ENCODE data around the gene RPL29.
"Not testable (repeated sequence)": the region's sequence is repeated elsewhere in the genome, so short reads cannot be mapped to it uniquely, and the experiment has no call there.

Gene RPL29

DNA sequence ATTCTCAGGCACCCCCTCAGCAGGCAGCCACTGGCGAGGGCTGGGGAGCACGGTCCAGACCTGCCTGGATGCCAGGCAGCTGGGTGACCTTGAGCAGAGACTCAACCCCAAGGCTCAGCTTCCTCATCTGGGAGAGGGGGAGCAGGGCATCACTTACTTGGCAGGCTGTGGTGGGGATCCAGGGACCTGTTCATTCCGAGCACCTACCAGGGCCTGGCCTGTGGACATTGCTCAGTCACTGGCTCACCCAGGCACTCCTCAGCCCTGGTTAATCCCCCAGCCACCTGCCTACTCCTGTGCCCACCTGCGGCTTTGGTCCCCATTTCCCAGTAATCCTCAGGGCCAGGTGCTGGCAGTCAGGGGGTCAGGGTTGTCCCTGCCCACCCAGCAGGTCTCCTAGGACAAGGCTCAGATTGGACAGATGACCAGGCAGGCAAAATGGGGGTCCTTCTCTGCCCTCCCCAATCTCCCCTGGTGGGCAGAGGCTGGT lies 9.3 kb upstream of the RPL29 start:
- DNase-seq = no peak

DNA sequence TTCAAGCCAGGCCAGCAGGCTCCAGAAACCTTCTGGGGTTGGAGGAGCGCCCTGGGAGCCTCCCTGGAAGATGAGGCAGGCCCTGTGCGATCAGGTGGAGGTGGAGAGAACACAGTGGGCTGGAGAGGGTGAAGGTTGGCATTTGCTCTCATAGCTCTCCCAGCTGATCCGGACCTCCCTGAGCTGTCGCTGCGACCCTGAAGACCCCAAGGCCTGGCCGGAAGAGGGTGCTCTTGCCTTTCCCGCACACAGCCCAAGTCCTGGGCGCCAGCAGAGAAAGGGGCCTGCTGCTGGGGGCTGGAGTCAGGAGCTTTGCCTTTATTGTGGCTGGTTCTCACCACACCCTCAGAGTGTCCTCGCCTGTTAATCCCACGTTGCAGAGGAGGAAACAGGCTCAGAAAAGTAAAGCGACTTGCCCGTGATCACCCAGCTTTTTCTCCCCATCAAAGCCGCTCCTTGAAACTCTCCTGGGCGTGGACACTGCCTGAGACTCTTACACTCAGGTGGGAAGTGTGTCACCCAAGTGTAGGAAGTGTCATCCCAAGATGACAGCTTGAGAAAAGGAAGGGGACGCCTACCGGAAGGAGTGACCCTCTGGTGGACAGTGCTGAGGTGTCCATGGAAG lies 8.6 kb upstream of the RPL29 start:
- DNase-seq = peak; percentile 2

DNA sequence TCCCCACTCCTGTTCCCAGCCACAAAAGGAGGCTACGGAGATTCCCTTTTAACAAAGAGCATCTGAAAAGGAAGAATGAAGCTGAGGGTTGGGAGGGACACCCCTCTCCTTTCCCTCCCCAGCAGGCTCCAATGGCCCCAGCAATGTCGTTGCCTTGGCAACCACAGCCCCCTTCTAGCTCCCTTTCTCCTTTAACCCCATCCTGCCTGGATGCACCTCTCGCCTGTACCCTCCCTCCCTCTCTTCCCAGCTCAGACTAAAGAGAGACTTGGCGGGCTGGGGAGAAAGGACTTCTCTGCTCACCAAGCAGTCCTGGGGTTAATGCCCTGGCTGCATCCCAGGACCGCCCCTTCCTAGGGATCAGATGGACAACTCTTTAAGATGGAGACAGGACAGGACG lies 7.1 kb upstream of the RPL29 start:
- DNase-seq = no peak

DNA sequence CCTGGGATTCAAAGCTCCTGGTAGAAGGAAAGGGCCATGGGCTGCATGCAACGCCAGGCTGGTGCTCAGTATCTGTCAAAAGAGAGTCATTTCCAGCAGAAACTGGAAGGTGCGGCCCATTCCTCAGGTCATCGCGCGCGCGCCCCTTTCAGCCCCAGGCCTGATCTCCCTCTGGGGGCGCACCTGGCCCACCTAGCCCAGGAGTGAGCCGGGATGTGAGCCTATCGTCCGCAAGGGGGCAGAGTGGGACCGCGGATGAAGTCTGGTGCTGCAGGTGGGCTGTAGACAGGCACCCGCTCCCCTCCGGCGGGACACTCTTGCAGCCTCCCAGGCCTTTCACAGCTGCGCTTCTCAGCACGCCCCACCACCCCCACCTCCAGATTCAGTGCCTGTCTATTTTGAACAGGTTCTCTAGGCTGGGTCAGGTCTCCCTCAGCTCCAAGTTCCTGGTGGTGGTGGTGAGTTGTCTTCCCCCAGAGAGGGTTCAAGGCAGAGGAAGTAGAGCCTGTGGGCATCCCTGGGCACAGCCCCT lies 5.8 kb upstream of the RPL29 start:
- DNase-seq = peak; percentile 74

DNA sequence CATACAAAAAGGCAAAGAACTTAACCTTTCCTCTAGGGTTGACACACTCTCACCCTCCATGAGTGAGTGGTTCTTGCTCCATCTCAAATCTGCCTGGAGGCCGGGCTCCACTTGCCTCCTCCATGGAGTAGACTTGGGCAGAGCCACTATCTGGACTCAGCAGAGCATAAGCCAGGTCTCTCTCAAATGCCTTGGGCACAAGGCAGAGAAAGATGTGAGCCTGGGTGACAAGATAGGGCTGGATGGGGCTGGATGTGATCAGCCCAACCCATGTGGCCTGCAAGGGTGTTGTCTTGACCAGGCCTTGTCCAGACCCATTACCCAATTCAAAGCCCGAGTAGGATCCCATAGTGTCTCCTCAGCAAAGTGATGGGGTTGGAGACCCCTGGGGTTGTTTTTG lies 4.2 kb upstream of the RPL29 start:
- DNase-seq = no peak

DNA sequence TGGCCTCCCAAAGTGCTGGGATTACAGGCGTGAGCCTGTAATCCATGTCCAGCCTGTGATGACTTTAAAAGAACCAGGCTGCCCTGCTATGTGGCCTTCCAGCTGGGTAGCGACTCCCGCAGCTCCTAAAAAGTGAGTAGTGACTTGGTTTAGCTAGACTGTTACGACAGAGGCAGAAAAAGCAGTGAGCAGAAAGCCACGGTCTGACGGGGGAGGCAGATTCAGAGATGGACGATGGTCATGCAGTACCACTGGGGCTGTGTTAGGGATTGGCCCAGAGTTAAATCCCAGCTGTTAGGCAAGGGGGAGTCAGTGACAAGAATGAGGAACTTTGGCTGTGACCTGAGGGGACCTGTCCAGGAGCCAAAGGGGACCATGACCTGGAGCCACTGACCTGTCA lies 3.1 kb upstream of the RPL29 start:
- DNase-seq = no peak

DNA sequence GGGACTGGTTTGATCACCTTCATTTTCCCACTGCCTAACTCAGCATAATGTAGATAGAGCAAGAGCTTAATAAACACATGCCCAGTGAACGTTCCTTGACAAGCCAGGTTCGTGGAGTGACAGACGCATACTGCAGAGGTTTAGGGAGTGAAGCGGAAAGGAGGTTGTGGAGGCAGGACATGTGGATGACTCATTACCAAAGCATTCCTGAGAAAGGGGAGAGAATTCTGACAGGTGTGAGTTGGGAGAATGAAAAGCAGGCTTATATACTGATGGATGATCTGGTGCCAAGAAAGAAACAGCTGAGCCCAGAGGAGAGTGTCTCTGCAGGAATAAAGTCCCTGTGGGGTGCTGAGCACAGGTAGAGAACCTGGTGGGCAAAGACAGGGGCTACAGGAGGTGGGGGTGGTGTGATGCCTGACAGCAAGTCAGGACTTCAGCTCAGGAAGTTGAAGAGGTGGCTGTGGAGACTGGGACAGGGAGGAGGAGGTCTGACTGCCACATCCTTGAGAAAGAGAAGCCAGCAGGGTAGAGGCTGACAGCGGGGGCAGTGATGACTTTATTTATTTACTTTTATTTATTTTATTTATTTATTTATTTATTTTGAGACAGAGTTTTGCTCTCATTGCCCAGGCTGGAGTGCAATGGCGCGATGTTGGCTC lies 2.4 kb upstream of the RPL29 start:
- peak; percentile 31 for DNase-seq

DNA sequence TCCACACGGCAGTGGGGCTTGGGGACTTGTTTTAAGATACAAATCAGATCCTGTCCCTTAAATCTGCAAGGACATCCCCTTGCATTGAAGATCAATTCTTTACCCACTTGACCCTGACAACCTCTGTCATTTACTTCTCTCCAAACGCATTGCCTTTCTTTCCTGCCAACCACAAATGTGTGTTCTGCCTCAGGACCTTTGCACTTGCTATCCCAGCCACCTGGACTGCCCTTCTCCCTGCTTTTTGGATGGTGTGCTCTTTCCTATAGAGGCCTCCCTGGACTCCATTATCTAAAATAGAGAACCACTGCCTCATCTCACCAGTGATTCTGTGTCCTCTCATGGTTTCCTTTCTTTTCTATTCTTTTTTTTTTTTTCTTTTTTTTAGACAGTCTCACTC lies 1.5 kb upstream of the RPL29 start:
- DNase-seq = no peak

DNA sequence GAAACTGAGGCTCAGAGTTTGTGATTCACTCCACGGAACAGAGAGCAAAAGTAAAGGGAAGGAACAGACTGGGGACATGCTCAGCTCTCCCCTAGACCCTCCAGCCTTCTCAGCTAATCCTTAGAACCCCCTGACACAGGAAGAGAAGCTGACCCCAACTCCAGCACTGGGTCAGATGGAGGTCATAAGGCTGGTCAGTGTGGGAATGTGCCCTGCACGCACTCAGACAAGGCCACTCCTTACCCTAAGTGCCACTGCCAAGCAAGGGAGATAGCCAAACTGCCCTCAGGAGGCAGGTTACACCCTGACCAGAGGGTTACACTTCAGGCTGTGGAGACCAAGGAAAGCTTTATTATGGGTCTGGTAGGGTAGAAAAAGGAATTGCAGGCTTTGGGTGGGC lies 1.2 kb downstream of the RPL29 start:
- DNase-seq = no peak

DNA sequence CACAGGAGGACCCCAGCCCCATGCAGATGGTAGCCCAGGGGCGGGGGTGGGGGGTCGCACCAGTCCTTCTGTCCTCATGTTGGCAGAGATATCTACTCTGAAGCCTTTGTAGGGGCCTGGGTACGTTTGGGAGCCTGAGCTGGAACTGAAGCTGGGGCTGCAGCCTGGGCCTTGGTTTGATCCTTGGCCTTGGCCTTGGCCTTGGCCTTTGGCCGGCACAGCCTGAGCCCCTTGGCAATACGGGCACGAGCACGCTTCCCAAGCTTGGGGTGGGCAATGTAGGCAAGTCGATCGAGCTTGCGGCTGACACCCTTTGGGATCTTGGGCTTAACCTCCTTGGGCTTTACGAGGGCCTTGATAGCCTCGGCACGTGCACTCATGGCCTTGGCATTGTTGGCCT lies 2.0 kb downstream of the RPL29 start:
- not testable (repeated sequence) for DNase-seq

DNA sequence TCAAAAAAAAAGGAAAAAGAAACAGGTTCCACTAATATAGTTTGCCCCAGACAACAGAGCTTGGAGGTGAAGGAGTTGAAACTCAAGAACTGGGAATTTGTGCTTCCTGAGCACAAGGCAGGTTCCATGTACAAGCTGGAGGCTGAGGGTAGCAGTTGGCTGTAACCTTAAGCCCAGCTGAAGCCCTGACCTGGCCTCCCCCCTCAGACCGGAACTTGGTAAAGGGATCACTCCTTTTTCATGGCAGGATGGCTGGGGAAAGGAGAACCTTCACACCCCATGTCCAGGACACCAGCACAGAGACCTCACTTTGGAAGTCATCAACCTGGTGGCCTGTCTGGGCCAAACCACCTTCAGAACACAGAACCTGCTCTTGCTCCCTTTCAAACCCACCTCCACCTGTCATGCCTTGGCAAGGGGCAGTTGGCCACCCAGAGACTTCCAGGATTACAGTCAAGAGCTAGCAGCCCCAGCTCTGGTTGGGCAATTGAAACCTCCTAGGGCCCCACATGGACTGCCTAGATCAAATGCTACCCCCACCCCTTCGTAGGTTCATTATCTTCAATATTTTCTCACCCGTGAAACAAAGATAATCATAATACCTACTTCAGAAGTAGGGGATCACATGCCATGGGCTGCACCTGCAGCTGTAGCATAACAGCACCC lies 3.5 kb downstream of the RPL29 start:
- DNase-seq = no peak

DNA sequence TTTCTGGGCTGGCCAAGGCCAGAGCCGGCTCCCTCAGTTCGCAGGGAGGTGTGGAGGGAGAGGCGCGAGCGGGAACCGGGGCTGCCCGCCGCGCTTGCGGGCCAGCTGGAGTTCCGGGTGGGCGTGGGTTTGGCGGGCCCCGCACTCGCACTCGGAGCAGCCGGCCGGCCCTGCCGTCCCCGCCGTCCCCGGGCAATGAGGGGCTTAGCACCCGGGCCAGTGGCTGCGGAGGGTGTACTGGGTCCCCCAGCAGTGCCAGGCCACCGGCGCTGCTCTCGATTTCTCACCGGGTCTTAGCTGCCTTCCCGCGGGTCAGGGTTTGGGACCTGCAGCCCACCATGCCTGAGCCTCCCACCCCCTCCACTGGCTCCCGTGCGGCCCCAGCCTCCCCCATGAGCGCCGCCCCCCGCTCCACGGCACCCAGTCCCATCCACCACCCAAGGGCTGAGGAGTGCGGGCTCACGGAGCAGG lies 5.2 kb downstream of the RPL29 start:
- not testable (repeated sequence) for DNase-seq

DNA sequence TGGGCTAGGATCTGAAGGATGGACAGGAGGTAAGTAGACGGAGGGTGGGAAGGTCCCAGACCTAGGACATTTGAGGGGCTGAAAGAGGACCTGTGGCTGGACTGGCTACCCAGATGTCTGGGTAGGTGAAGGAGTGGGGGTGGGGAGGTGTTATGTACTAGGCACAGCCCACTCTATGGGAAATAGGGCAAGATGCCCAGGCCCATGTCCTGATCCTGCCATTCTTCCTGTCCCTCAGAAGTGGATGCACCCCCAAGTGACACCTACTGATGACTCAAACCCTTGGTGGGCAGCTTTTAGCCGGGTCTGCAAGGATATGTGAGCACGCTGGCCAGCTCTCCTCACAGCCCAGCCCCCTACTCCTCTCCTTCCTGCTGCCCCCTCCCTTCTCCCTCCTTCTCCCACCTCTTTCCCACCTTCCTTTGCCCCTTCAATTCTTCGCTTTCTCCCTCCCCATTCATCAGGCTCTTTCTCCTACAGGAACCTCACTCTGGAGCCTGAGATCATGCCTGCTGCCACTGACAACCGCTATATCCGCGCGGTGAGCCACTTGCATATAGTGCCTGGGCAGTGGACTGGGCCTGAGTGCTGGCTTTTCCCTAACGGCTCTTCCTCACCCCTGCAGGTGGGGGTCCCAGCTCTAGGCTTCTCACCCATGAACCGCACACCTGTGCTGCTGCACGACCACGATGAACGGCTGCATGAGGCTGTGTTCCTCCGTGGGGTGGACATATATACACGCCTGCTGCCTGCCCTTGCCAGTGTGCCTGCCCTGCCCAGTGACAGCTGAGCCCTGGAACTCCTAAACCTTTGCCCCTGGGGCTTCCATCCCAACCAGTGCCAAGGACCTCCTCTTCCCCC lies 7.2 kb downstream of the RPL29 start:
- DNase-seq = no peak

DNA sequence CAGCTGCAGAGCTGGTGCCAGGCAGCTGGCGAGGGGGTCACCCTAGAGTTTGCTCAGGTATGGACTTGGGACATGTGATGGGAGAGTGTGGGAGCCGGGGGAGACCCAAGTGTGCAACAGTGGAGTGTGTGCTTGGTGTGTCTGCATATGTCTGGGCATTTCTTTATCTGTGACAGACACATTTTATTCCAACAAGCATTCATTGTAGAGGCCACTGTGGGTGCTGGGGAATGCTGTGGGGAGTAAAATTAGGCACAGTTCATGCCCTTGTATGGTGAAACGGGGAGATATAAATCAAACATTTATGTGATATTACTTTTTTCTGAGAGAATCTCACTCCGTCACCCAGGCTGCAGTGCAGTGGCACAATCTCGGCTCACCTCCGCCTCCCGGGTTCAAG lies 8.1 kb downstream of the RPL29 start:
- no peak for DNase-seq

DNA sequence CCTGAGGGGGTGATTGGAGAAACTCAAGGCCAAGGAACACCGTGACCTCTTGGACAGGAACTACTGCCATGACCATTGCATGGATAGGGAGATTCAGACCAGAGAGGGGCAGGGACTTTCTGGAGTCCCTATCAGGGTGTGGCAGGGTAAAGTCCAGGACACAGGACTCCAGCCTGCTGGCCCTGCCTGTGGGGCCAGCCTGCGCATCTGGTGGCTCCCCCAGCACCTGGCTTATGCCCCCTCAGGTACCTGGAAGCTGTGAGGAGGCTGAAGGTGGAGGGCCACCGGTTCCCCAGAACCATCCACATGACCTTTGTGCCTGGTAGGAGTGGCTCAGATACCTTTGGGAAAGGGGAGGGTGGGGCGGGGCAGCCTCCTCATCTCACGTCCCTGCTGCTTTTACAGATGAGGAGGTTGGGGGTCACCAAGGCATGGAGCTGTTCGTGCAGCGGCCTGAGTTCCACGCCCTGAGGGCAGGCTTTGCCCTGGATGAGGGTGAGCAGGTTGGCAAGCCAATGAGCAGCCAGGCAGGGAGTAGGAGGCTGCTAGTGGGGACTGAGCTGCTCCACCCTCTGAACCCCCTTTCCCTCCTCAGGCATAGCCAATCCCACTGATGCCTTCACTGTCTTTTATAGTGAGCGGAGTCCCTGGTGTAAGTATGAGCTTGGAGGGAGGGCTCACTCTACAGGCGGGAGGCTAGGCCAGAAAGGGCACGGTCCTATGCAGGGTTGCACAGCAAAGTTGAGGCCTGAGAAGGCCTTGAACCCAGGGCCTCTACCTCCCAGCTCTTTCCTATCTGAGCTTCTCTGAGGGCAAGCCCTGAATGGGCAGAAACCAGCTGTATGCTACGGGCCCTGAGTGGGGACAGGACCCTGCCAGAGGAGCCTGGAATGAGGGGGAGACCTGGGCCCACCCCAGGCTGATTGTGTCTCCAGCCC lies 9.4 kb downstream of the RPL29 start:
- DNase-seq = no peak

DNA sequence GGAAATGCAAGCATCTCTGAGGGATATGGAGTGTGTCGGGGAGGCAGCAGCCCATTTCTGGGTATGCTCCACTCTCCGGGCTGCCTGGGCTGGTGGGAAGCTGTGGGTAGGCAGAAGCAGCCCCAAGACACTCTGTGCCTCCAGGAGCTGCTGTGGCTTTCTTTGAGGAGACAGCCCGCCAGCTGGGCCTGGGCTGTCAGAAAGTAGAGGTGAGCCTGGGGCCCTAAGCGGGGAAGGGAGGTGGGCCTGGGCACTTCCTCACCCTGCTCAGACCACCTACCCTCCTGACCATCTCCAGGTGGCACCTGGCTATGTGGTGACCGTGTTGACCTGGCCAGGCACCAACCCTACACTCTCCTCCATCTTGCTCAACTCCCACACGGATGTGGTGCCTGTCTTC lies 10.6 kb downstream of the RPL29 start:
- no peak for DNase-seq

DNA sequence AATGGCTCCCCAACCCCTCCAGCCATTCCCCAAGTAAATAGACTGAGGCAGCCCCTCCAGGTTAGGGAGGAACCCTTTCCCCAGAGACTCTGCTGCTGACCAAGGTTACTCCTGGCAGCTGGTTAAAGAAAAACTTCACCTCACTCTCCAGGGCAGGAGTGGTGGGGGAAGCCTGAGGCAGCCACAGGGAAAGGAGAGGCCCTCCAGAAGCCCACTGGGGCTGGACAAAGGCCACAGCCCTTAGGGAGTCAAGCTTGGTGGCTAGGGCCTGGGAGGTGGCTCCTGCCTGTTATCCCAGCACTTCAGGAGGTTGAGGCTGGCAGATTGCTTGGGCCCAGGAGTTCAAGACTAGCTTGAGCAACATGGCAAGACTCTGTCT lies 11.4 kb downstream of the RPL29 start:
- no peak for DNase-seq

DNA sequence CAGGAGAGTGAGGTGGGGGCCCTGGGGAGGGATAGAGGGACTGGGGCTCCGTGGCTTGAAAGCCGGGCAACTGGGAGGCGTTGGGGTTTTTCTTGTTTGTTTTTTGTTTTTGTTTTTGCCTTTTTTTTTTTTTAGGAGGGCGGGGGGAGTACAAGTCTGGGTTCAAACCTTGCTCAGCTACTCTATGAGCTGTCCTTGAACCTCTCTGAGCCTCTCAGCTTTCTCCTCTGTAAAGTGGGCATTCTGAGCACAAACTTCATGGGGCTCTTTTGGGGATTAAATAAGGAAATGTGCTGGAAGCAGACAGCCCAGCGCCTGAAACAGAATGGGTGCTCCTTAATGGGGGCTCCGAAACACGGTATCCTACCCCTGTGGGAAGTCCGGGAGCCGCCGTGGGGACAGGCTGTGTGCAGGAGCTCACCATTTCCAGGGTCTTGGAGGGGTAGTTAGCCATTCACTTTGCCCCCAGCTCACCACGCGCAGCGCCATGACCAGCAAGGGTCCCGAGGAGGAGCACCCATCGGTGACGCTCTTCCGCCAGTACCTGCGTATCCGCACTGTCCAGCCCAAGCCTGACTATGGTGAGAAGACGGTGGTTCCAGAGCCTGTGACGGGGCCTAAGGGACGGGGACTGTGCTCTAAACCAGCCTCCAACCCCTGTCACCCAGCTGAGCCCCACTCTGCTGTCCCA lies 12.0 kb downstream of the RPL29 start:
- no peak for DNase-seq

DNA sequence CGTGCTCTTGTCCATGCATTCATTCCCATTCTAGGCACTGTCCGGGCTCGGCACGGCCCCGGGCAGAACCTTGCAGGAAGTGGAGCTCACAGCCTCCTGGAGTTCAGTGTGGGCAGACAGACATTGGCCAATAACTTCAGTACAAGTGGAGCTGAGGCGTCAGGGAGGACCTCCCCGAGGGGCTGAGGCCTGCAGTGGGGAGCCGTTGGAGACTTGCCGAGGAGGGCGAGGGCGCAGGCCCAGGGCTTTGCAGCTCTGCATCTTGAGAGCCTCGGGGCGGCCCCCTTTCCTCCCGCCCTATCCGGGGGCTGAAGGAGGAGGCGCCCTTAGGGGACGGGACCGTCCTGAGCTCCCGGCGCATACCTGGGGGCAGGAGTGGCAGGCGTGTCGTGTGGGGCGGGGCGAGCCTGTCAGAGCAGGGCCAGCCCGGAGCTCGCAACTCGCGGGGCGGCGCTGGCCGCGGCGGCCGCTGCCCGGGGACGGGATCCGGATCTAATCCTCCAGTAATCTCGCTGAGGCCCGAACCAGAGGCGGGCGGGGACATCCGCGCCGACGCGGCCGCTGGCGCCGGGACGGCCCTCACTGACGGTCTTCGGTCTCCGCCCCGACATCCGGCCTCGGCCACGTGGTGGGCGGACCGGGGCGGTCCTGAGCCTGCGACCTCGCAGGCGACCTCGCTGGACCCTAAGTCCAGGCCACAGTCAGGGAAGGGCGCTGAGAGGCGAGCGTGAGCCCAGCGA lies 12.7 kb downstream of the RPL29 start, which contains the start of gene ACY1:
Gene ACY1, plus strand, starts transcription at position 698 of the 740 bp plus-strand sequence. CDS start 530 bp downstream, outside the sequence.
- DNase-seq = peak; percentile 26

DNA sequence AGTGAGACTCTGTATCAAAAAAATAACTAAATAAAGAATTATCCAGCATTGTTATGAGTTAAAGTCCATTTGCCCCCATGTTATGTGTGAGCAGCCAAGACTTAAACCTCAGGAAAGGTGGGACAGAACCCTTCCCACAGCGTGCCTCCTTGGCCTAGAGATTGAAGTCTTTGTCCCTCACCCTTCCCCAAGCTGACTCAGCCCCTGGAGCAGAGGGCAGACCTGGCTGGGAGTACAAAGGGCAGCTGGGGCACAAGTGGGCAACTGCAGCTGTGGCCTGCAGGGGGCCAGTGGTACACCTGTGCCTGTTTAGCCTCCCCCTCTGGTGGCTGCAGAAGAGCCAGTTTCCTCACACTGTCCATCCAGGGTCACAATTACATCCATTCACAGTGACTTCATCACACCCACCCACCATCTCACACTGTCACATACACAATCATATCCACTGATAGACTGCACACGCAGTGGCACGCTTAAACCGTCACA lies 13.3 kb downstream of the RPL29 start:
- DNase-seq = no peak

All from NCI-H2171 treated with DMSO at 0.1 percent for 48 hours (cell line).